Ascending aorta (tissue), 2 donors: ENCODE data around the gene RASD2. TPM values are rescaled to one million over a fixed set of nuclear protein-coding genes. Genes with fewer than 3 reads are reported as not detected.

Source experiments
- DNase-seq, 2 donors: peaks; one replicate each; pipeline ENCODE4 v3.0.0-alpha.2; 2019; ENCODE audit warnings: low spot score in 2 of 2
- H3K27ac ChIP-seq, 2 donors: fragments of 200-600 bp; sonication (generic); one replicate each; pipeline ENCODE4 v1.5.1; 2016 to 2017; ENCODE audit warnings: mild to moderate bottlenecking in 1 of 2
- H3K27me3 ChIP-seq: fragments of 200-600 bp; sonication (generic); one replicate; pipeline ENCODE4 v1.5.1; 2017
- H3K36me3 ChIP-seq, 2 donors: fragments of 200-600 bp; sonication (generic); one replicate each; pipeline ENCODE4 v1.5.1; 2016
- H3K4me1 ChIP-seq, 2 donors: fragments of 200-600 bp; sonication (generic); one replicate each; pipeline ENCODE4 v1.5.1; 2016 to 2017; ENCODE audit warnings: mild to moderate bottlenecking in 1 of 2
- H3K4me3 ChIP-seq, 2 donors: fragments of 200-600 bp; sonication (generic); one replicate each; pipeline ENCODE4 v1.5.1; 2016 to 2017; ENCODE audit warnings: mild to moderate bottlenecking in 1 of 2
- H3K9me3 ChIP-seq, 2 donors: fragments of 200-600 bp; sonication (generic); one replicate each; pipeline ENCODE4 v1.5.1; 2016
- intact Hi-C: fragments of 100-400 bp; cut with DNase I; formaldehyde crosslinking; loops from one replicate; pipeline ENCODE4 v1.15.1; 2023
- total RNA-seq: library from RNA; depleted of rRNA; stranded (reverse); fragments of >200 nt; gene quantifications from one replicate; pipeline ENCODE4 v1.1.0, GENCODE V29; 2016
- TF ChIP-seq, protein P1 (sequence below), 3 experiments: fragments of 200-600 bp in 2 of 3; fragments of 450-650 bp in 1 of 3; sonication (generic) in 2 of 3; IDR thresholded peaks; one replicate each; pipeline ENCODE4 v1.5.1; 2016 to 2019; ENCODE audit warnings: antibody characterized with exemption in 3 of 3, mild to moderate bottlenecking in 1 of 3, moderate library complexity in 1 of 3

RASD2 gene
- total RNA-seq, 1 donor from 2014 or later: 6.6 TPM

DNA sequence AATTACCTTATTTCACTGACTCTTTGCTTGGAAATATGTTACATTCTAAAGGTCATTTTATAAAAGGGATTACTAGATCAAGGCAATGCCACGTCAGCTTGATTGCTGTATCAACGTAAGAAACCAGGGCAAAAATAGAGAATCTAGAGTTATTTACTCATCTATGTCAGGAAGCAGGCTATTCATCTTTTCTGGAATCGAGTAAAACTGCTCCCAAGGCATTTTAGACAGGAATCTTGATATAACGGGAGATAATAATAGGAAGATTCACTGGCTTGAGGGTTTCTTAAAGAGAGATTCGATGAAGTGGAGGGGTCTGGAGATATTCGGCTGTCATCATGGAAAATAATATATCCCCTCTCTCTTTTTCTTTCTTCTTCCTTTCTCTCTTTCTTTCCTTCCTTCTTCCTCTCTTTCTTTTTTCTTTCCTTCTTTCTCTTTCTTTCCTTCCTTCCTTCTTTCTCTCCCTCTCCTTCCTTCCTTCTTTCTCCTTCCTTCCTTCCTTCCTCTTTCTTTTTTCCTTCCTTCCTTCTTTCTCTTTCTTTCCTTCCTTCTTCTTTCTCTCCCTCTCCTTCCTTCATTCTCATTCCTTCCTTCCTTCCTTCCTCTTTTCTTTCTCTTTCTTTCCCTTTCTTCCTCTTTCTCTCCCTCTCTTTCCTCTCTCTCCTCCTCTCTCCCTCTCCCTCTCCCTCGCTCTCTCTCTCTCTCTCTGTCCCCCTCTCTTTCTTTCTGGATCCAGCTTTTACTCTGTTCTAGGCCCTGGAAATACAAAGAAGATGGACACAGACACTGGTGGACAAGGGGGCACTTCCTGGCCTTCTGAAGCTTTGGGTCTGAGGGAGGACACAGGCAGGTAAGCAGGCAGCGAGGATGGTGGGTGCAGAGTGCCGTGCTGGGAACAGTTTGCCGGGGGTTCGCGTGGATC, 18.1 kb upstream of the RASD2 start:
- Histone ChIP-seq H3K36me3 (no peaks in the 10 kb centered on the region), H3K9me3 (no peaks in the 10 kb centered on the region), H3K4me3 (no peak overlapping the region), H3K27ac (no peak overlapping the region), H3K4me1 (no peaks in the 10 kb centered on the region), H3K27me3 (no peaks in the 10 kb centered on the region)
- DNase-seq: no peak
- intact Hi-C loops: no loop called here
- TF ChIP-seq, protein P1, sequence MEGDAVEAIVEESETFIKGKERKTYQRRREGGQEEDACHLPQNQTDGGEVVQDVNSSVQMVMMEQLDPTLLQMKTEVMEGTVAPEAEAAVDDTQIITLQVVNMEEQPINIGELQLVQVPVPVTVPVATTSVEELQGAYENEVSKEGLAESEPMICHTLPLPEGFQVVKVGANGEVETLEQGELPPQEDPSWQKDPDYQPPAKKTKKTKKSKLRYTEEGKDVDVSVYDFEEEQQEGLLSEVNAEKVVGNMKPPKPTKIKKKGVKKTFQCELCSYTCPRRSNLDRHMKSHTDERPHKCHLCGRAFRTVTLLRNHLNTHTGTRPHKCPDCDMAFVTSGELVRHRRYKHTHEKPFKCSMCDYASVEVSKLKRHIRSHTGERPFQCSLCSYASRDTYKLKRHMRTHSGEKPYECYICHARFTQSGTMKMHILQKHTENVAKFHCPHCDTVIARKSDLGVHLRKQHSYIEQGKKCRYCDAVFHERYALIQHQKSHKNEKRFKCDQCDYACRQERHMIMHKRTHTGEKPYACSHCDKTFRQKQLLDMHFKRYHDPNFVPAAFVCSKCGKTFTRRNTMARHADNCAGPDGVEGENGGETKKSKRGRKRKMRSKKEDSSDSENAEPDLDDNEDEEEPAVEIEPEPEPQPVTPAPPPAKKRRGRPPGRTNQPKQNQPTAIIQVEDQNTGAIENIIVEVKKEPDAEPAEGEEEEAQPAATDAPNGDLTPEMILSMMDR (IDR thresholded peaks at IDR 0.05): no peak

DNA sequence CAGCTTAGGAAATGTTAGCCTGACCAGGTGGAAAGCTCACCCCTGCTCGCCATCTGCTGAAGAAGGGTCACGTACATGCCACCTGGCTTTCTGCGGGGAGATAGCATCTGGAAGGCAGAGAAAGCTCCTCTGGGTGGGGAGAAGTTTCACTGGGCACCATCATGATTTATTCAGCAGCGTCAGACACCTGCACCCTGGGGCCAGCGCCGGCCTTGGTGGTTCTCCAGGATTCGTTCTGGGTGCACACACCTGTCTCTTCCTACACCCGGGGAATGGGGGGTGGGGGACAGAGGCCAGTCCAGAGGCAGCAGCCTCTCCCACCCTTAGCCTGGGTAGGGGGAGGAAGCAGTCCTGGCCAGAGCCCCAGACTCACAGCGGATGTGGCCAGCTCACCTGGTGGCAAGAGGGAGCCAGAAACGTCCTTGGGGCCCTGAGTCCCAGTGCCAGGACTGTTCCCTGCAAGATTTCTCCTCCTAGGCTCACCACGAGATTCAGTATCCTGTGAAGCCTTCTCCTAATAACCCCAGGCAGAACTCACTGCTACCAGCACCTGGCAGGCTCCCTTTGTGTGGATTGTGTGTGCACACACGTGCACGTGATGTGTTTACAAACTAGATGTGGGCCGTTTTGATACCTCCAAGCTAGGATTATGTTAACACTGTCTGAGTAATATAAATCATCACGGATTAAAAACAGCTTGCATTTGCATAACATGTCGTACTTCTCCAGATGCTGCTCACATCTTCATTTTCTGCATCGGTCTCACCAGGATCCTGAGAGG, 17.3 kb upstream of the RASD2 start:
- H3K27me3 ChIP-seq: no peaks in the 10 kb centered on the region
- H3K27ac ChIP-seq: no peak overlapping the region
- H3K36me3 ChIP-seq: no peaks in the 10 kb centered on the region
- no peak for DNase-seq
- intact Hi-C loops: no loop called here
- no peaks in the 10 kb centered on the region for H3K9me3 ChIP-seq
- H3K4me3 ChIP-seq: no peak overlapping the region
- no peaks in the 10 kb centered on the region for H3K4me1 ChIP-seq
- TF ChIP-seq, protein P1 (IDR thresholded peaks at IDR 0.05): no peak

DNA sequence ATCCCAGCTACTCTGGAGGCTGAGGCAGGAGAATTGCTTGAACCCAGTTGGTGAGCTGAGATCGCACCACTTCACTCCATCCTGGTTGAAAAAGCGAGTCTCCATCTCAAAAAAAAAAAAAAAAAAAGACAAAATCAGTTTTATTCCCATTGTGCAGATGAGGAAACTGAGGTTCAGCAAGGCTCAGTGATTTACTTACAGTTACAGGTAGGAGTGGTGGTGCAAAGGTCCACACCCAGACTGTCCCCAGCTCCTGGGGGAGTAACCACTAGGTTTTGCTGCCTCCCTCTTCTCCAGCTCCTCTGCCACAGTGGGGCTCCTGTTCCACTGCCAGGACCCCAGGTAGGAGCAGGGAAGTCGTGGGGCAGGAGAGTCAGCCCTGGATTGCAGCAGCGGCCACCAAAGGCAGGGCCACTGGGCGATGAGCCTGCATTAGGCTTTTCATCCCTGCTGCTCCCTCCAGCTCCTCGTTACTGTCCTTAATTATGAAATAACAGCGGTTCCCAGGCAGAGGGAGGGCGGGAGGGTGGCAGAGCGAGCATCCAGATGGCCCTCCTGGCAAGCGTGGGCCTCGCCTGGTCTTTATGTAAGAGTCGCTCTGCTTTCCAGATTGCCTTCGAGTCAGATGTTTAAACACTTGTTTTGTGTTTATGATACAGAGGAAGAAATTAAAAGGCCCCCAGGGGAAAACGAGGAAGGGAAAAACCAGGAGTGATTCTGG, 15.5 kb upstream of the RASD2 start:
- Histone ChIP-seq H3K27ac (no peak overlapping the region), H3K4me1 (no peaks in the 10 kb centered on the region), H3K9me3 (no peaks in the 10 kb centered on the region), H3K36me3 (no peaks in the 10 kb centered on the region), H3K4me3 (no peak overlapping the region), H3K27me3 (no peaks in the 10 kb centered on the region)
- DNase-seq: no peak
- intact Hi-C loops: no loop called here
- TF ChIP-seq, protein P1 (IDR thresholded peaks at IDR 0.05): no peak

DNA sequence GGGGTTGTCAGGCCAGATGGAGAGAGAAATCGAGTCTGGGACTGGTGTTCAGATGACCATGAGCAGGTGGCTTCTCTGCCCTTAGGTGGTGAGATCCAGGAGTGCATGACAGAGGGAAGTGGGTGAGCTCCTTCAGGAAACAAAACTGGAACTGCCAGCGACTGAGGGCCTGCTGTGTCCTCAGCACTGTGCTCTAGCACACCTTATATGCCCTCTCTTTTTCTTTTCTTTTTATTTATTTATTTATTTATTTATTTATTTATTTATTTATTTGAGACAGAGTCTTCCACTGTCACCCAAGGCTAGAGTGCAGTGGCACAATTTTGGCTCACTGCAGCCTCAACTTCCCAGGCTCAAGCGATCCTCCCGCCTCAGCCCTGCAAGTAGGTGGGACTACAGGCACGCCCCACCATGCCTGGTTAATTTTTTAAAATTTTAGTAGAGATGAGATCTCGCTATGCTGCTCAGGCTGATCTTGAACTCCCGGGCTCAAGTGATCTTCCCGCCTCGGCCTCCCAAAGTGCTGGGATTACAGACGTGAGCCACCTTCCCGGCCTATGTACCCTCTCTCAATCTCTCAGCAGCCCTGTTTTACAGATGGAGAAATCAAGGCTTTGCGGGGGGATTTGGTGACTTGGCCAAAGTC, 14.8 kb upstream of the RASD2 start:
- Histone ChIP-seq H3K9me3 (no peaks in the 10 kb centered on the region), H3K4me3 (no peak overlapping the region), H3K27me3 (no peaks in the 10 kb centered on the region), H3K27ac (no peak overlapping the region), H3K4me1 (no peaks in the 10 kb centered on the region), H3K36me3 (no peaks in the 10 kb centered on the region)
- DNase-seq: no peak
- intact Hi-C loops: no loop called here
- TF ChIP-seq, protein P1 (IDR thresholded peaks at IDR 0.05): no peak

DNA sequence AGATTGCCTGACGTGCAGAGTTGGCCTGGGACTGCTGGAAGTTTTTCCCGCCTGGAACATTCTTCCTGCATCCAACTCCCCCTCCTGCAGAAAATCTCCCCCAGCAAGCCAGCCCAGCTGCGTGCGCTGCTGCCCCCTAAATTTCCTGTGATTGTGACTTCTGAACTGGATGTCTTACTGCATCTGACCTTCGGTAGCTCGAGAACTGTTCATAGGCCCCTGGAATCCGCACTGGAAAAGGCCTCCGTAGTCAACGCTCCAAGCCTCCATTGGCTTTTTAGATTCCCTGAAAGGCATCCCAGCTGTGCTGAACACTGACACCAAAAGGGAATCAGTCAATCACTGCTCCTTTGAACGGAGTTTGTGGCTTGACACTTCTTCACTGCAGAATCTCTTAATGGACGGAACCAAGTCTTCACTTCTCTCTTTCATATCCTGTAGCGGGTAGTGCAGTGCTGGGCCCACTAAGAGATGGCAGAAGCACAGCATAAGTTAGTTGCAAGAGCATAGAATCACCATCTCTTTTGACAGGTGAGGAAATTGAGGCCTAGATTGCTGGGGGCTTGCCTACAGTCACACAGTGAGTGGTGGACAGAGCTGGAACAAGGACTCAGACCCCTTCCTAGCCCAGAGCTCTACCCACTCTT, 14.2 kb upstream of the RASD2 start:
- TF ChIP-seq, protein P1 (IDR thresholded peaks at IDR 0.05): no peak
- Histone ChIP-seq H3K36me3 (no peaks in the 10 kb centered on the region), H3K27me3 (no peaks in the 10 kb centered on the region), H3K9me3 (no peaks in the 10 kb centered on the region), H3K4me3 (no peak overlapping the region), H3K4me1 (no peaks in the 10 kb centered on the region), H3K27ac (no peak overlapping the region)
- intact Hi-C loops: no loop called here
- DNase-seq: no peak
